ENCODE results near the gene FAXC. TPM values are rescaled to one million over a fixed set of nuclear protein-coding genes. Genes with fewer than 3 reads are reported as not detected.

The FAXC gene
- total and polyA plus RNA-seq, 10 donors: 0.05 to 1.0 (median 0.25) TPM; not detected in 1

- 86 to 91% (median 87%) methylated on average over 4 of the region's 4 CpGs for WGBS, 5 donors
- no peak for DNase-seq
- Histone ChIP-seq H3K27me3 (replicated peaks in 1 of 7) (peaks cover 0 to 5% (median 0%) of the 10 kb centered on the region in 7 donors), H3K27ac (no peak overlapping the region), H3K4me1 (no peaks in the 10 kb centered on the region), H3K4me3 (no peak overlapping the region), H3K9me3 (no peaks in the 10 kb centered on the region), H3K36me3 (no peaks in the 10 kb centered on the region)
- intact Hi-C loops (cut with DNase I; ENCODE audit: low total_unique reads): no loop called here
- TF ChIP-seq CTCF (IDR thresholded peaks at IDR 0.05 in 8 of 11, conservative IDR thresholded peaks at IDR 0.05 in 3 of 11) (no peak), POLR2A (IDR thresholded peaks at IDR 0.05) (no peak), POLR2AphosphoS5 (IDR thresholded peaks at IDR 0.05) (no peak)
Observed at GRCh38 chr6:99309557-99309956, 39.9 kb downstream of the FAXC start.

GRCh38 chr6:99308788-99309187 lies 40.7 kb downstream of the FAXC start:
- TF ChIP-seq CTCF (IDR thresholded peaks at IDR 0.05 in 8 of 11, conservative IDR thresholded peaks at IDR 0.05 in 3 of 11): no peak
- no peaks in the 10 kb centered on the region for H3K36me3 ChIP-seq
- no peaks in the 10 kb centered on the region for H3K27me3 ChIP-seq (replicated peaks in 1 of 7)
- intact Hi-C loops (cut with DNase I; ENCODE audit: low total_unique reads): no loop called here
- no peak overlapping the region for H3K27ac ChIP-seq
- no peaks in the 10 kb centered on the region for H3K9me3 ChIP-seq
- H3K4me3 ChIP-seq: no peak overlapping the region
- no peaks in the 10 kb centered on the region for H3K4me1 ChIP-seq
- 75 to 83% (median 79%) methylated on average over 3 of the region's 3 CpGs for WGBS, 5 donors
- DNase-seq: no peak

- Histone ChIP-seq H3K4me1 (no peaks in the 10 kb centered on the region), H3K9me3 (no peaks in the 10 kb centered on the region), H3K36me3 (no peaks in the 10 kb centered on the region), H3K27me3 (replicated peaks in 1 of 7) (no peaks in the 10 kb centered on the region), H3K27ac (no peak overlapping the region), H3K4me3 (no peak overlapping the region)
- no peak for TF ChIP-seq CTCF (IDR thresholded peaks at IDR 0.05 in 8 of 11, conservative IDR thresholded peaks at IDR 0.05 in 3 of 11)
- no peak for TF ChIP-seq POLR2AphosphoS5 (IDR thresholded peaks at IDR 0.05)
- no peak for TF ChIP-seq POLR2A (IDR thresholded peaks at IDR 0.05)
- intact Hi-C loops (cut with DNase I; ENCODE audit: low total_unique reads): no loop called here
- WGBS, 5 donors: 79 to 90% (median 86%) methylated on average over 11 of the region's 11 CpGs
- no peak for DNase-seq
Observed at GRCh38 chr6:99307295-99307907, 42.1 kb downstream of the FAXC start.

DNA sequence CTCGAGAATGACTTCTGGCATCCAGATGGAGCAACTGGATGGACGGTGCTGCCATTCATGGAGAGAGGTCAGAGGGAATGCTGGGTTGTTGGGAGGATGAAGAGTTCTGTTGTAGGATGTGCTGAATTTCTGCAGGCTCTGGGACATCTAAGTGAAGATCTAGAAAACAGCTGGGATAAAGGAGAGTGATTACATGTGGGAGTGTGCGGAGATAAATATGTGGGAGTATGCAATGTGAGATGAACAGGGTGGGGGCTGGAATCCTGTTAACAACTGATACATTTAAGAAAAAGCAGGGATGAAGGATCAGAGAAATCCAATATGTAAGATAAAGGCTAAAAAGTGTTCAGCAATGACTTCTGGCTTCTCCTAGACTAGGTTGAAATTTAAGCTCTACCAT lies 43.1 kb downstream of the FAXC start:
- WGBS, 5 donors: 48 to 82% (median 80%) methylated on average over 3 of the region's 3 CpGs
- TF ChIP-seq POLR2A (IDR thresholded peaks at IDR 0.05): no peak
- no peak for TF ChIP-seq CTCF (IDR thresholded peaks at IDR 0.05 in 8 of 11, conservative IDR thresholded peaks at IDR 0.05 in 3 of 11)
- Histone ChIP-seq H3K4me1 (no peaks in the 10 kb centered on the region), H3K36me3 (no peaks in the 10 kb centered on the region), H3K9me3 (no peaks in the 10 kb centered on the region), H3K27me3 (replicated peaks in 1 of 7) (no peaks in the 10 kb centered on the region), H3K4me3 (no peak overlapping the region), H3K27ac (no peak overlapping the region)
- intact Hi-C loops (cut with DNase I; ENCODE audit: low total_unique reads): no loop called here
- no peak for DNase-seq
